ENCODE data around the gene NRGN.
A peak's percentile ranks its signal among the peaks of the same experiment; 100 is the strongest.

Gene NRGN

DNA sequence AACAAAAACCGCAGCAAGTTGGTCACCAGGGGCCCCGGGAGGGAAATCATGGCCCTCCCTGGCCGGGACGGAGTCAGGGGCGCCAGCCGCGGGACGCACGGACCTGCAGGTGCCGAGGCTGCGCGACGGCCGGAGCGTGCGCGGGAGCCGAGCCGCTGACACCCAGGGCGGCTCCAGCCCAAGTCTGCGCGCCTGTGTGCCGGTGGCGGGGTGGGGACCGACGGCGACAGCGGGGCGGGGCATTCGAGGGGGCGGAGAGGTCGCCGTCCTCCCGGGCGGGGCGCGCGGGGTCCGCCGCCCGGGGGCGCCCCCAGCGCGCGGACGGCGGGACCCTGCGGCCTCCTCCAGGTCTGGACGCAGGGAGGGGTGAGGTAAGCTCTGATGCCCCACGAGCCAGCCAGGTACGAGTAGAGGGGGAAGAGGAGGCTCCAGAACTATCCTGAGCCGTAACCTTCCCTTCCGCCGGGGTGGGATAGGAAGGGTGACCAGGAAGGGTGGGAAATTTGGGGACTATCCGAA, 22.4 kb downstream of the NRGN start, which contains the start of gene ESAM:
Gene ESAM (minus strand): TSS at position 186 of the 519 bp plus-strand sequence. CDS start 136 bp downstream, at position 50.
- no peak for DNase-seq (ENCODE audit: low spot score)
- H3K27ac ChIP-seq = no peak within 1 kb of the TSS
- TF ChIP-seq, protein P1, sequence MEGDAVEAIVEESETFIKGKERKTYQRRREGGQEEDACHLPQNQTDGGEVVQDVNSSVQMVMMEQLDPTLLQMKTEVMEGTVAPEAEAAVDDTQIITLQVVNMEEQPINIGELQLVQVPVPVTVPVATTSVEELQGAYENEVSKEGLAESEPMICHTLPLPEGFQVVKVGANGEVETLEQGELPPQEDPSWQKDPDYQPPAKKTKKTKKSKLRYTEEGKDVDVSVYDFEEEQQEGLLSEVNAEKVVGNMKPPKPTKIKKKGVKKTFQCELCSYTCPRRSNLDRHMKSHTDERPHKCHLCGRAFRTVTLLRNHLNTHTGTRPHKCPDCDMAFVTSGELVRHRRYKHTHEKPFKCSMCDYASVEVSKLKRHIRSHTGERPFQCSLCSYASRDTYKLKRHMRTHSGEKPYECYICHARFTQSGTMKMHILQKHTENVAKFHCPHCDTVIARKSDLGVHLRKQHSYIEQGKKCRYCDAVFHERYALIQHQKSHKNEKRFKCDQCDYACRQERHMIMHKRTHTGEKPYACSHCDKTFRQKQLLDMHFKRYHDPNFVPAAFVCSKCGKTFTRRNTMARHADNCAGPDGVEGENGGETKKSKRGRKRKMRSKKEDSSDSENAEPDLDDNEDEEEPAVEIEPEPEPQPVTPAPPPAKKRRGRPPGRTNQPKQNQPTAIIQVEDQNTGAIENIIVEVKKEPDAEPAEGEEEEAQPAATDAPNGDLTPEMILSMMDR (conservative IDR thresholded peaks at IDR 0.05; ENCODE audit: low read depth) = no peak
- ChIA-PET CTCF (interaction anchor here (0.5 to 2.8 kb wide), 12 partner anchors 9 to 129 kb away, joined by 3 to 18 read pairs (median 4); partner anchors contain the start of genes SIAE, SPA17 and VSIG2), POLR2A (ENCODE audit: low non-redundant PET) (interaction anchor here (0.6 kb wide), 1 partner anchor 45 kb away, joined by 5 read pairs; no protein-coding TSS in a partner anchor)

DNA sequence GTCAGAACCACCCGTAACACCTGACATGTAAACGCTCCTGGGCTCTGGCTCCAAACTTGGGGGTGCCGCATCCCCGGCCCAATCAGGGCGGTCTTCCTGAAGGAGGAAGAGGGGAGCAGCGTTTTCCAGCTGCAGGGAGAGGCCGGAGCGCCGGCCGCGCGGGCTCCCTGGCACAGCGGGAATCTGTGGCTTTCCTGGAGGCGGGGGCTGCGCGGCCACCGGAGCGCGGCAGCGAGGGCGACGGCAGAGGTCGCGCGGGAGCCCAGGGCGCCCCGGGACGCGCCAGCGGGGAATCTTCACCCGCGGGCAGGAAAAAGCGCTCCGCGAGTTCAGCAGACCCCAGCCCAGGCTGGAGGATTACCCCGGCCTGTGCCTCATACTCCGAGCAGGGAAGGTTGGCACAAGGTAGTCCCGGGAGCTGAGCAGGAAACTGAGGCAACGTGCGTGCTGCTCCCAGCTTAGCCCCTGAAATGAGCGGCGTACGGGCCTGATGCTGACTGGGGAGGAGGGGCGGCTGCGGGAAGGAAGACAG, 22.9 kb downstream of the NRGN start:
- ChIA-PET CTCF (interaction anchor here (0.5 to 2.8 kb wide), 16 partner anchors 10 to 1369 kb away, joined by 3 to 18 read pairs (median 5); partner anchors contain the start of genes MSANTD2, SIAE, SPA17 and VSIG2), POLR2A (ENCODE audit: low non-redundant PET) (interaction anchor here (0.6 kb wide), 1 partner anchor 44 kb away, joined by 5 read pairs; no protein-coding TSS in a partner anchor)
- no peak overlapping the region for H3K27ac ChIP-seq
- TF ChIP-seq, protein P1 (conservative IDR thresholded peaks at IDR 0.05; ENCODE audit: low read depth) = no peak
- DNase-seq (ENCODE audit: low spot score) = no peak

DNA sequence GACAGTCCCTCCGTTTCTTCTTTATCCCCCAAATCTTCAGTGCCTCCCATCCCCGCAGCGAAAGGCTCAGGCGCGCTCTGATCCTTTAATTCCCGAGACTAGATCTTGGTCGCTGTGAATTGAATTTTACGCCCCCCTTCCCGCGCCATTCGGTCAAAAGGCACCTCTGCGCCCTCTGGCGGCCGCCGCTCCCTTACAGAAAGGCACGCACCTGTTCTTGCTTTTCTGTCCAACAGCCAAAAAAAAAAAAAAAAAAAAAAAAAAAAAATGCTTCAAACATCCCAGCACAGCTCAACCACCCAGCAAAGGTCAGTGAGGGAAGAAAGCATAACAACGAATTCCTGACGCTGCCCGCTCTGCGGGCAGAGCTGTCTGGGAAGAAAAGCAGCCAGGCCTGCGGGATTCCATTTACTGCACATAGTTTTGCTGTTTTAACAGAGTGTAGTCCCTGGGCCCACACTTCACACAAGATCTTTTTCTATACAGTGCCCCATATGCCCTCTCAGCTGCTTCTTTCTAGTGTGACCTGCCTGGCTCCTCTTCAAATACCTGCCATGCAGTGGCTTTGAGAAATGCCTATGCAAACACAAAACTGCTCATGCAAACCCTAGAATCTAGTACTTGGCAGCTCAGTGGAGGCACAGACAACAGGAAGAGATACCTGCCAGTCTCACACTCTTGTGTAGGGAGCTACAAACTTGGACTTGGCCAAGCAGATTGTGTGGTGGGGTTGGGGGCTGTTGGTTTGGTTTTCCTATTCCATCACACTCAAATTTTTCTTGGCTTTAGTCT, 23.6 kb downstream of the NRGN start:
- H3K27ac ChIP-seq = no peak overlapping the region
- CTCF ChIA-PET = interaction anchor here (0.6 to 2.8 kb wide), 25 partner anchors 9 to 1369 kb away, joined by 3 to 18 read pairs (median 5); partner anchors contain the start of genes MSANTD2, SIAE, SPA17 and TBRG1
- POLR2A ChIA-PET (ENCODE audit: low non-redundant PET) = interaction anchor here (0.6 kb wide), 1 partner anchor 108 kb away, joined by 6 read pairs; no protein-coding TSS in a partner anchor
- DNase-seq (ENCODE audit: low spot score) = peak; percentile 64
- TF ChIP-seq, protein P1 (conservative IDR thresholded peaks at IDR 0.05; ENCODE audit: low read depth) = peak; percentile 84

DNA sequence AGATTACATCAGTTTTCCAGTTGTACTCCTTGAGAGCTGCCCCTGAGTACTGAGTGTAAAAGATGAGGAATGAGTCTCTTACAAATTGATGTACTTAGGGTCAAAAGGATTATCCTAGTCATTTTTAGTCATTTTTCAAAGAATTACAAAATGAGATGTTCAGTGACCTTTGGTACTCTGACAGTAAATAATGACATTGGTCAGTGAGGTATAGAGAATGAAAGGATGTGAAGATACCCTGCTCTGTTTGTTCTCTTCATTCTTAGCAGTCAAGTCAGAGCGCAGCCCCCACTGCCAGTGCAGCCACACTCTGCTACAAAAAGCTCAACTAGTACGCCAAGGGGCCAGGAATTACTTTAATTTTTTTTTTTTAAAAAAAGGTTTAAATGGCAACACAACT, 26.4 kb downstream of the NRGN start:
- ChIA-PET POLR2A (ENCODE audit: low non-redundant PET) (no interaction called here), CTCF (interaction anchor here (0.7 to 1.2 kb wide), 3 partner anchors 12 to 209 kb away, joined by 4 to 10 read pairs (median 5); no protein-coding TSS in a partner anchor)
- DNase-seq (ENCODE audit: low spot score) = no peak
- TF ChIP-seq, protein P1 (conservative IDR thresholded peaks at IDR 0.05; ENCODE audit: low read depth) = no peak
- H3K27ac ChIP-seq = no peak overlapping the region

DNA sequence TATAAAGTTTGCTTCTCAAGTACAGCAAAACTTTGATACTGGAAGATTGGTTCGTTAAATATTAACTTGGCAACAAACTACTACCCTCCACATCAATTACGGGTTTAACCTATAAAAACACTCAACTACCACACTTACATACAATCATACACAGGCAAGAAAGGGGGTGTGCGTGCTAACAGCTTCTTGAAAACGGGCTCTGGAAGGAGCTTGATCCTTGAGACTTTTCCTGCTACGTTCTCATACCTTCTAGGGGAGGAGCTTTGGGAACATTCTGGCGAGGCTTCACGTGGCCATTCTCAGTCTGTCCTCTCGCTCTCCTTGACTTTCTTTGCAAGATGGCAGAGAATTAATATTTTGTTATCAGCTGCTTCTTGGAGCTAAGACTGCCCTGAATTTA, 29.2 kb downstream of the NRGN start:
- TF ChIP-seq, protein P1 (conservative IDR thresholded peaks at IDR 0.05; ENCODE audit: low read depth) = no peak
- DNase-seq (ENCODE audit: low spot score) = no peak
- ChIA-PET CTCF (no interaction called here), POLR2A (ENCODE audit: low non-redundant PET) (no interaction called here)
- no peak overlapping the region for H3K27ac ChIP-seq
